NOMO-1 (cell line): ENCODE results near the gene TENT4B.

Experiments used
- DNase-seq, 2 experiments: peaks; one replicate each; lab custom pipeline; 2025; ENCODE audit not compliant: unreplicated experiment in 2 of 2; lab: John Stamatoyannopoulos, UW

TENT4B gene

GRCh38 chr16:50227120-50227519, 74.0 kb downstream of the TENT4B start:
- no peak for DNase-seq

GRCh38 chr16:50227665-50228064, 74.6 kb downstream of the TENT4B start:
- DNase-seq, result no peak

- DNase-seq, result no peak
These were observed 75.3 kb downstream of the TENT4B start for GRCh38 chr16:50228364-50228868.

GRCh38 chr16:50229149-50229726, 76.1 kb downstream of the TENT4B start:
- DNase-seq, result peak in 1 of 2 experiments; percentile 13

- DNase-seq, result no peak
These were observed 81.9 kb downstream of the TENT4B start for GRCh38 chr16:50234771-50235556.

GRCh38 chr16:50235581-50235980, 82.5 kb downstream of the TENT4B start:
- no peak for DNase-seq

- DNase-seq, result no peak
These were observed 85.2 kb downstream of the TENT4B start for GRCh38 chr16:50238314-50238713.

- DNase-seq, result no peak
These were observed 85.8 kb downstream of the TENT4B start for GRCh38 chr16:50238868-50239301.

- peak; percentile 13 to 79 for DNase-seq
These were observed 89.9 kb downstream of the TENT4B start for GRCh38 chr16:50243024-50243423.

- DNase-seq, result no peak
These were observed 91.0 kb downstream of the TENT4B start for GRCh38 chr16:50244140-50244503.

GRCh38 chr16:50244504-50245416, 91.7 kb downstream of the TENT4B start:
- DNase-seq, result no peak

GRCh38 chr16:50245417-50246298, 92.6 kb downstream of the TENT4B start:
- peak; percentile 38 to 46 for DNase-seq

GRCh38 chr16:50246299-50247122, 93.4 kb downstream of the TENT4B start:
- DNase-seq, result no peak

GRCh38 chr16:50247123-50247905, 94.2 kb downstream of the TENT4B start:
- no peak for DNase-seq

GRCh38 chr16:50247906-50248608, 95.0 kb downstream of the TENT4B start:
- DNase-seq, result no peak

- no peak for DNase-seq
These were observed 95.7 kb downstream of the TENT4B start for GRCh38 chr16:50248845-50249244.

- no peak for DNase-seq
These were observed 98.4 kb downstream of the TENT4B start for GRCh38 chr16:50251375-50252081.
